ENCODE results near the gene BMI1.
"Not testable (repeated sequence)": the region's sequence is repeated elsewhere in the genome, so short reads cannot be mapped to it uniquely, and the experiment has no call there.

The BMI1 gene

DNA sequence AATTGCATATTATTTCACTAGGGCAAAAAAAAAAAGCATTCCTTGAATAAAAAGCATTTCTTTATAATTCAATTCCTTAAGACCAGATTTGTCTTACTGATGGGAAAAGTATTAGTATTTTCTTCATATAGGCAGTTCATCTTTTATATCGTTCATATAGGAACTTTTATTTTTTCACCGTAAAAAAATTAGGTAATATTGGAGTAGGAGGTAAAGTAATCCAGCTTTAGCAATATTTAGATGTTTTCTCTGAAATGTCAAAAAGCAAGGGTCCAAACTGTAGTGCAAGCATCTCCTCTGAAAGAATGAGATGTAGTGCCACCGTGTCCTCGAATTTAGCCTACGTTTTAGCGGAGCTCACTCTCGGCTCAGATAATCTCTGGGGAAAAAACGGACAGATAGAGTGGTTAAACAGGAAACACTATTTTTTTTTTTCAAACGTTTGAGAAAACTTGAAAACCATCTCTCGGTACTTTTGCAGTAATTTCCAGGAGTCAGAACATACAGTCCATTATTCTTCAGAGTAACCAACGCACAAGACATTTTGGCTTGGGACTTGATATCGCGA, 18.9 kb downstream of the BMI1 start:
- ATAC-seq (no peak), DNase-seq (no peak)

DNA sequence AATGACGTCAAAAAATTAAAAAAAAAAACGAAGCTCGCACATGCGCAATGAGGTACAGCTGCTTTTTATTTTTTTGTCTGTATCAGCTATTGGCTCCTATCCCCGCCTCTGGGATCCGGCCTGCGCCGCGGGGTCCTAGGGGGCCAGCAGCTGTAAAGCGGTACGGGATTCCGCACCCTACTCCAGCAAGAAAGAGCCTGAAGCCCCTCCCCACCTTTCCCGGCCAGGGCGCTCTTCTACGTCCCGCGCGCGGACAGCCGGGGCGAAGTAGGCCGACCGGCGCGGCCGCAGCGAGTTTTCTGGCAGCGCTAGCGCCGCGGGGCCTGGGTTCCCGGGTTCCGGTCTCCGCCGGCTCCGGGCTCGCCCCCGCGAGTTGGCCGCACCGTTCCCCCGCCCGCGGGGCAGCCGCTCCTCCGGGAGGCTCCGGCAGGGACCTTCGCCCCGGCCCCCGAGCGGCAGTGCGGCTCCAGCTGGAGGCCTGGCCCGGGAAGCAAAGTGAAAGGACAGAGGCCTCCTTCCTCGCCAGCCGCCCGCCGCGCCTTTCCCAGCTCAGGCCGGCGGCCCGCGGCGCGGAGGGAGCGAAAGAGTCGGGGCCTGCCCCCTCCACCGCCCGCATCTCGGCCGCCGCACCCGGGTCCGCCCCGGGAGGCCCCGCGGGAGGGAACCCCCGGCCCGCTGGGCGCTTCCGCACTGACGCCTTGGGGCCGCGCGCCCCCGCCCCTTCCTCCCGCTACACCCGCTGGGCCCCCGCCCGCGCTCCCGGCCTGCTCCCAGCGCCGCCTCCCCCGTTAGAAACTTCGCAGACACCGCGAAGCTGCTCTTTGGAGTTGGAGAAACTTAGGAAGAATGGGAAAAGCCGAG, 19.7 kb downstream of the BMI1 start:
- DNase-seq (peak; percentile 69), ATAC-seq (peak; percentile 60)

GRCh38 chr10:22341190-22341925, 20.5 kb downstream of the BMI1 start:
- DNase-seq (peak; percentile 9), ATAC-seq (no peak)

DNA sequence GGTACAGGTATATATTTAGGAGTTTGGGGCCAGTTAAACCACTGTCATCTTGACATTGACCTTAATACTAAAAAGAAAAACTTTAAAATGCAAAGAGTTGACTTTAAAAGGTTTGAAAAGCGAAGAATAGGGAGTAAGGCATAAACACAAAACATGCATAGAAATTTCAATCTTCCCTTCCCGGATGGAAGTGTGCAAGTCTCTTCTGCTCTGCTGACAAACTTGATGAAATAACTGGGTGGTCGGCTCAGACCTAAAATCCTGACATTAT, 21.0 kb downstream of the BMI1 start:
- no peak for ATAC-seq
- no peak for DNase-seq

- ATAC-seq = no peak
- no peak for DNase-seq
These were observed 21.5 kb downstream of the BMI1 start for GRCh38 chr10:22342421-22342820.

DNA sequence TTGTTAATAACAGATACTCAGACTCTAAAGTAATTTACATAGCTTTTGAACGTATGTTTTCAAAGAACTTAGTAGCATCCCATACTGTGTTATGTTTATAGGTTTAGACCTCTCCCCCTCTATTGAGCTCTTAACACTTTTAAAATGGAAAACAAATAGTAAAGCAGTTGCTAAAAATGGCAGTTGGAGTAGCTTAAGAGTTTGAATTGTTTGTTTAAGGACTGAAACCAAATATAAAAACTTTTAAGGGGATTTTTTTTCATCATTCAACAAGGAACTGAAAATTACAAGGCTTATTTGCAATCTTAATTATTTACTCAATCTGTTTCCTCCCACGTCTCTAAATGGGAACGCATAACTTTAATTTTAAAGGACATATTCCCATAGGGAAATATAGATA, 22.8 kb downstream of the BMI1 start:
- ATAC-seq (no peak), DNase-seq (no peak)

DNA sequence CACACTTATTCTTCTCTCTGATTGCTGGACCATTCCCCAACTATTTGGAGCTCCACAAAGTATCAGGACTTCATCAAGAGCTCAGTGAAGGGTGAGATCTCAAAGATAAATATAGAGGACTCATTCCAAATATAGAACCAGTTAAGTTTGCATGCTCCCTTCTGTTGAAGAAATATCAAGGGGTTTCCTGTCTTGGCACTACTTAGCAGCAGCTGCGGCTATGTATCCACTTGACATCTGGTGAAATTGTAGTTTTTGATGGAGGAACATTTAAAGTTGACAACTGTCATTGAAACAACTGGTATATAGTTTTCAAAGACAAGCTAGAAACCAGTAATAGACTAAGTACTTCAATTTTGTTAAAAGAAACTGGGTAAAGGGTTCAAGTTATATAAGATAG, 23.4 kb downstream of the BMI1 start:
- no peak for DNase-seq
- ATAC-seq = no peak

GRCh38 chr10:22344781-22345300, 23.9 kb downstream of the BMI1 start:
- ATAC-seq (no peak), DNase-seq (no peak)

DNA sequence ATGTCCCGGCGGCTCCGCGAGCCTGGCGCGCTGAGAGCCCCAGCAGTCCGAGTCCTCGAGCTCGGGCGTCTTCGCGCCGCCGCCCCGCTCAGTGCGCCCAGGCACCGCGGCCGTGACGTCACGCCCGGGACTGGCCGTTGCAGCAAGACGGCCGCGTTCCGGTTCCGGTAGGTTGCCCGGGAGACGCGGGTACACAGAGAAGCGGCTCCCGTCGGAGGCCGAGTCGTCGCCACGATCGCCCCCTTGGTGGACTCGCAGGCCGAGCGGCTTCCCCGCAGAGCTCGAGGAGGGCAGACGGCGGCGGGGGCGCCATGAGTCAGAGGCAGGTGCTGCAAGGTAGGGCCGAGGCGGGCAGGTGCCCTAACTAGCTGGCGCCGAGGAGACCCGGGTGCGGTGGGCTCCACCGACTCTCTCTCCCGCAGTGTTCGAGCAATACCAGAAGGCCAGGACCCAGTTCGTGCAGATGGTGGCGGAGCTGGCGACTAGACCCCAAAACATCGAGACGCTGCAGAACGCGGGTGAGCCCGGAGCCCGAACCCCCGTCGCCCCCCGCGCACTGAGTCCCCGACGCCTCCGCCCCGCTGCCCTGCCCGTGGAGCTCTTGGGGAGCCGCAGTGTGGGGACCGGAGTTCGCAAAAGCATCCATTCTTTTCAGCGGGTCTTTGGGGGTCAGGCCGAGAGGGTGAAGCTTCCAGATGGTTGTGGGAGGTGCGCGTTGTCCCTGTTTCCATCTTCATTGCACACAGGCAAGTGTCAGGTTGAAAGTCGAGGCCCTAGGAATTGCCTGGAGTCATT, 24.6 kb downstream of the BMI1 start, which contains the start of gene SPAG6:
Gene SPAG6, plus strand, starts transcription at position 196 of the 795 bp plus-strand sequence. Its CDS starts 116 bp downstream, at position 312.
- ATAC-seq = peak; percentile 28
- DNase-seq = peak; percentile 66

- no peak for ATAC-seq
- no peak for DNase-seq
These were observed 25.3 kb downstream of the BMI1 start for GRCh38 chr10:22346096-22346661.

DNA sequence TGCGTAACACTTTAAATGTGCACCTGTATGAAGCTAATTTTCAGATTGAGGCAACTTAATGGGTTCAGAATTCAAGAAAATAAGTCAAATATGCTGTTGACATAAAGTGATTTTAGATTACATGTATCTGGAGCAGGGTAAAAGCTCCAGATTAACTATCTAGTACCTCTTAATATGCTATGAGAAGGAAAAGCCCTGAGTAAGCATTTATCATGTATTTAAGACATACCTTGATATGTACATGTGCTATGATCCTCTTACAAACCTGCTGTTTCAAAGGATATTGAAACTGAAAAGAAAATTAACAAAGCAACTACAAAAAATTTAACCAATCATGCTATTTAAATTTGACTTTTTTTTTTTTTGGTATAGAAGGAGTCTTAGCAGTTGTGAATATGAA, 28.9 kb downstream of the BMI1 start:
- no peak for ATAC-seq
- no peak for DNase-seq

- no peak for ATAC-seq
- DNase-seq = no peak
These were observed 30.3 kb downstream of the BMI1 start for GRCh38 chr10:22351131-22351703.

DNA sequence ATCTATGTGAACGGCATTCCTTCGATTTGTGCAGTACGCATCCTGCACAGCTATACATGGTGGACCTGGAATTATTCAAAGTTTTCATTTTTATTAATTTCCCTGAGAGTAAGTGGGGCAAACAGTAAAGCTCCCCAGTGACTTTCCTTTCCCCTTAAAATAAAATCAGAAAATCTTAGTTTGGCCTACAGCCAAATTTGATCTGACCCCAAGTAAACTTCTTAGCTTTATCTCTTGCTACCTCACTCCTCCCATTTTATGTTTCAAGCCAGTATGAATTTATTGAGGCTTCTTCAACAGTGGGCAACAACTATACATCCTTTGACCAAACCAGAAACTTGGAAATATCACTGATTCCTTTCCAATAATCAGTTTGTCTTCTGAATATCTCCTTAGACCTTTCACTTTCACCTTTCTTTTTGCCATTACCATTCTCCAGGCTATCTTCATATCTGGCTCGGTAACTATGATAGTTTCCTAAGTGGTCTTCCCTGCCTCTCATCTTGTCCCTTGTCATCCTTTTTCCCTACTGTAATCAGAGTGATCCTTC, 35.5 kb downstream of the BMI1 start:
- DNase-seq (no peak), ATAC-seq (no peak)

DNA sequence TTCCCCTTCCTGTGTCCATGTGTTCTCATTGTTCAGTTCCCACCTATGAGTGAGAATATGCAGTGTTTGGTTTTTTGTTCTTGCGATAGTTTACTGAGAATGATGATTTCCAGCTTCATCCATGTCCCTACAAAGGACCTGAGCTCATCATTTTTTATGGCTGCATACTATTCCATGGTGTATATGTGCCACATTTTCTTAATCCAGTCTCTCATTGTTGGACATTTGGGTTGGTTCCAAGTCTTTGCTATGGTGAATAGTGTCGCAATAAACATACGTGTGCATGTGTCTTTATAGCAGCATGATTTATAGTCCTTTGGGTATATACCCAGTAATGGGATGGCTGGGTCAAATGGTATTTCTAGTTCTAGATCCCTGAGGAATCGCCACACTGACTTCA, 36.9 kb downstream of the BMI1 start:
- not testable (repeated sequence) for DNase-seq, ATAC-seq

- ATAC-seq = peak; percentile 83
- DNase-seq = peak; percentile 44
These were observed 42.4 kb downstream of the BMI1 start for GRCh38 chr10:22363305-22363704.

GRCh38 chr10:22364407-22365140, 43.7 kb downstream of the BMI1 start:
- no peak for ATAC-seq
- no peak for DNase-seq

DNA sequence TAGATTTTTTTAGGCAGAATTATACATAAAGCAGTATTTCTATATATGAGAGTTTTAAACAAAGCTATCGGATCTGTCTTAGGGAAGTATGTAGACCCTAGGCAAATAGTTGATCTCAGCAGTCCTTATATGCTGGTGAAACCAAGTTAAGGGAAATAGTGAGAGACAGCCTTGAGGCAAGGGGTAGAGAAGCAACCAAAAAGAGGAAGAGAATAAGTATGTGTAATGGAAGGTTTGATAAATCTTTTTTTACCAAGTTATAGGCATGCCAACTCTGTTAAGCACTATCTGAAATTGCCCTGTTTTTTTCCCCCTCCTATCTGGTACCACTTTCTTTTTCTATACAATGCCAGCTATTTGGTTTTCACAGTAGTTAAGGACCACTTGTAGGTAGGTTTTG, 44.3 kb downstream of the BMI1 start:
- ATAC-seq = peak; percentile 57
- DNase-seq = no peak

DNA sequence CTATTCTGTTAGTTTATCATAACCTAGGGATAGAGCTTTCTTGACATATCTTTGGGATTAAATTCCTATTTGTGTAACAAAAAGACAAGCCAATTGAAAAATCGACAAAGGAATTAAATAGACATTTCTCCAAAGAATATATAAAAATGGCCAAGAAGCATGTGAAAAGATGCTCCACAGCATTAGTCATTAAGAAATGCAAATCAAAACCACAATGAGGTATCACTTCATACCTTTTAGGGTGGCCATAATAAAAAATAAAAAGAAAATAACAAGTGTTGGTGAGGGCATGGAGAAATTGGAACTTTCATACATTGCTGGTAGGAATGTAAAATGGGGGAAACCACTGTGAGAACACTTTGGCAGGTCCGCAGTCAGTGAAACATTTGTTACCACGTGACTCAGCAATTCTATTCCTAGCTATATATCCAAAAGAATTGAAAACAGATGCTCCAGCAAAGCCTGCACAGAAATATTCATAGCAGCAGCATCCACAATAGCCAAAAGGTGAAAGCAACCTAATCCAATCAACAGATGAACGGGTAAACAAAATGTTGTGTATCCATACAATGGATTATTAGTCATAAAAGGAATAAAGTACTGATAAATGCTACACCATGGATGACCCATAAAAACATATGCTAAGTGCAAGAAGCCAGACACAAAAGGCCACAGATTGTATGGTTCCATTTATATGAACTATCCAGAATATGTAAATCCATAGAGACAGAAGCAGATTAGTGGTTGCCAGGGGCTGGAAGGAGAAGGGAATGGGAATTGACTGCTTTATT, 44.9 kb downstream of the BMI1 start:
- ATAC-seq (no peak), DNase-seq (no peak)

DNA sequence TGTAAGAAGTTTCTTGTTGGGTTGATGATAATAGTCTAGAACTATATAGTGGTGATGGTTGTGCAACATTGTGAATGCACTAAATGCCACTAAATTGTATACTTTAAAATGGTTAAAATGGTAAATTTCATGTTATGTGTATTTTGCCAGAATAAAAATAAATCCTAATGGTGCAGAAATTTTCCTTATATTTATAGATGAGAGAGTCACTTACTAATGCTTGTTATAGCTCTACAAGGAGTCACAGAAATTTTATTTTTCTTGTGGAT, 45.5 kb downstream of the BMI1 start:
- DNase-seq = no peak
- no peak for ATAC-seq

GRCh38 chr10:22366771-22367170, 45.9 kb downstream of the BMI1 start:
- DNase-seq = no peak
- no peak for ATAC-seq
